CD4-positive, alpha-beta T cell (primary cell): ENCODE results near the gene NEURL3. TPM values are rescaled to one million over a fixed set of nuclear protein-coding genes. Genes with fewer than 3 reads are reported as not detected.

Source experiments
- ATAC-seq: fragments of 200-7000 bp; cut with Tn5 transposase; one replicate; pipeline ENCODE4 v1.10.0; 2022; ENCODE audit warnings: mild to moderate bottlenecking; ENCODE audit not compliant: poor library complexity
- CTCF ChIA-PET: fragments of 350-600 bp; sonication (Branson Sonifier 250); formaldehyde crosslinking; loops from one replicate; lab custom pipeline; 2021; ENCODE audit warnings: antibody characterized with exemption, inconsistent platforms; lab: Charles Lee
- POLR2A ChIA-PET: fragments of 350-600 bp; sonication (Branson Sonifier 250); formaldehyde crosslinking; loops from one replicate; lab custom pipeline; 2021; ENCODE audit warnings: antibody characterized with exemption, inconsistent platforms; lab: Charles Lee
- DNase-seq, 14 experiments: peaks; one replicate each; pipeline ENCODE4 v3.0.0-alpha.2; 2013 to 2020; ENCODE audit warnings: mixed read lengths in 2 of 14
- H3K27ac ChIP-seq, 2 donors: one replicate each; pipeline versions ENCODE4 v1.5.1 to v1.7.0; 2013; ENCODE audit warnings: low read length in 2 of 2, low read depth in 1 of 2, mild to moderate bottlenecking in 1 of 2
- H3K27me3 ChIP-seq, 2 experiments: 1 replicate in 1 of 2; 2 replicates in 1 of 2; pipeline versions ENCODE4 v1.6.1 to v1.7.0; 2013; ENCODE audit warnings: low read length in 2 of 2, control low read depth in 1 of 2, mild to moderate bottlenecking in 1 of 2, moderate library complexity in 1 of 2; ENCODE audit not compliant: insufficient read depth in 2 of 2, control insufficient read depth in 1 of 2
- H3K36me3 ChIP-seq: one replicate; pipeline ENCODE4 v1.6.1; 2013; ENCODE audit warnings: low read length, control low read depth; ENCODE audit not compliant: insufficient read depth
- H3K4me1 ChIP-seq: one replicate; pipeline ENCODE4 v1.6.1; 2013; ENCODE audit warnings: low read length, control low read depth; ENCODE audit not compliant: insufficient read depth
- H3K4me3 ChIP-seq: one replicate; pipeline ENCODE4 v1.5.1; 2013; ENCODE audit warnings: mild to moderate bottlenecking, low read length, moderate library complexity
- H3K9me3 ChIP-seq, 2 experiments: 1 replicate in 1 of 2; 2 replicates in 1 of 2; pipeline versions ENCODE4 v1.6.1 to v1.7.0; 2013; ENCODE audit warnings: low read length in 2 of 2, mild to moderate bottlenecking in 2 of 2, control low read depth in 1 of 2, moderate library complexity in 1 of 2; ENCODE audit not compliant: control insufficient read depth in 1 of 2, insufficient read depth in 1 of 2
- H3K27ac Mint-ChIP-seq: one replicate; pipeline ENCODE4 v1.8.0; 2020; ENCODE audit warnings: mixed read lengths
- H3K27me3 Mint-ChIP-seq: one replicate; pipeline ENCODE4 v1.8.0; 2021; ENCODE audit warnings: mixed read lengths
- H3K36me3 Mint-ChIP-seq: one replicate; pipeline ENCODE4 v1.8.0; 2021; ENCODE audit warnings: low read depth, mixed read lengths
- H3K4me1 Mint-ChIP-seq: one replicate; pipeline ENCODE4 v1.8.0; 2021; ENCODE audit warnings: low read depth, mixed read lengths
- H3K4me3 Mint-ChIP-seq: one replicate; pipeline ENCODE4 v1.8.0; 2020; ENCODE audit warnings: mild to moderate bottlenecking, mixed read lengths
- H3K9me3 Mint-ChIP-seq: one replicate; pipeline ENCODE4 v1.8.0; 2020; ENCODE audit warnings: mixed read lengths
- intact Hi-C, 2 experiments: fragments of 100-400 bp; cut with DNase I in 1 of 2; cut with micrococcal nuclease in 1 of 2; formaldehyde crosslinking; loops; one replicate each; pipeline versions ENCODE4 v1.15.1 to v1.9.0; 2023 to 2025; cut with DNase I, micrococcal nuclease
- total RNA-seq, 174 experiments: library from RNA in 2 of 174; stranded (reverse) in 2 of 174; gene quantifications; one replicate each; pipeline ENCODE4 v1.2.3 and lab custom pipeline; 2021 to 2026
- TF ChIP-seq, protein P1 (sequence below): fragments of 200-600 bp; IDR thresholded peaks from one replicate; pipeline ENCODE4 v1.8.0; 2022; ENCODE audit warnings: antibody characterized with exemption, mild to moderate bottlenecking

The NEURL3 gene
- total RNA-seq, 2 experiments from 2014 or later = not detected

DNA sequence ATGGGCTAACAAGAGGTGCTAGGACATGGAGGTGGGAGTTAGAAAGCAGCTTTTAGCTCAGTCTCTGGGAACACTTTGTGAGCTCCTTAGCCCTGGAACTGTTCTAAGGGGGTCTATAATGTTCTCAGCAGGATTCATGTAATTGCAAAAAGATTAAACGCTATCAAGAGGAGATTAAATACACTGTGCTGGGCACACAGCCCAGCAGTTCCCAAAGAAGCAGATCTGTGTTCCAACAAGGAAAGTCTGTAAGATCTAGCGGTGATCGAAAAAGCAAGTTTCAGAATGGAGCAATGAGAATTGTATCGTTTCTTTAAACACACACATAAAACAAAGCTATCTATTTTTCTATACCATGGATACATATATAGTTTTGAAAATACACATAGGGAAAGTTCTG, 29.0 kb upstream of the NEURL3 start:
- H3K36me3 ChIP-seq = no peaks in the 10 kb centered on the region
- H3K27me3 ChIP-seq = no peaks in the 10 kb centered on the region
- no peak overlapping the region for H3K27ac ChIP-seq
- Mint-ChIP-seq H3K9me3 (no peaks in the 10 kb centered on the region), H3K27ac (peak overlapping the region; percentile 99), H3K27me3 (no peaks in the 10 kb centered on the region), H3K36me3 (peaks cover 24% of the 10 kb centered on the region), H3K4me3 (peak overlapping the region; percentile 67), H3K4me1 (peaks cover 56% of the 10 kb centered on the region)
- H3K9me3 ChIP-seq = no peaks in the 10 kb centered on the region
- no peak for DNase-seq
- ChIA-PET POLR2A (interaction anchor here (0.9 to 7.1 kb wide), 3 partner anchors 6 to 323 kb away, joined by 3 to 180 read pairs (median 3); no protein-coding TSS in a partner anchor), CTCF (interaction anchor here (3.1 kb wide), 1 partner anchor 20 kb away, joined by 24 read pairs; no protein-coding TSS in a partner anchor)
- peaks cover 70% of the 10 kb centered on the region for H3K4me1 ChIP-seq
- TF ChIP-seq, protein P1, sequence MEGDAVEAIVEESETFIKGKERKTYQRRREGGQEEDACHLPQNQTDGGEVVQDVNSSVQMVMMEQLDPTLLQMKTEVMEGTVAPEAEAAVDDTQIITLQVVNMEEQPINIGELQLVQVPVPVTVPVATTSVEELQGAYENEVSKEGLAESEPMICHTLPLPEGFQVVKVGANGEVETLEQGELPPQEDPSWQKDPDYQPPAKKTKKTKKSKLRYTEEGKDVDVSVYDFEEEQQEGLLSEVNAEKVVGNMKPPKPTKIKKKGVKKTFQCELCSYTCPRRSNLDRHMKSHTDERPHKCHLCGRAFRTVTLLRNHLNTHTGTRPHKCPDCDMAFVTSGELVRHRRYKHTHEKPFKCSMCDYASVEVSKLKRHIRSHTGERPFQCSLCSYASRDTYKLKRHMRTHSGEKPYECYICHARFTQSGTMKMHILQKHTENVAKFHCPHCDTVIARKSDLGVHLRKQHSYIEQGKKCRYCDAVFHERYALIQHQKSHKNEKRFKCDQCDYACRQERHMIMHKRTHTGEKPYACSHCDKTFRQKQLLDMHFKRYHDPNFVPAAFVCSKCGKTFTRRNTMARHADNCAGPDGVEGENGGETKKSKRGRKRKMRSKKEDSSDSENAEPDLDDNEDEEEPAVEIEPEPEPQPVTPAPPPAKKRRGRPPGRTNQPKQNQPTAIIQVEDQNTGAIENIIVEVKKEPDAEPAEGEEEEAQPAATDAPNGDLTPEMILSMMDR = no peak
- intact Hi-C loops = loop anchor here in 1 of 2 experiments (5.0 to 10.0 kb wide), 4 partner anchors 203 to 1111 kb away; partner anchors contain the start of genes CIAO1, COX5B, STARD7 and TMEM127
- ATAC-seq = no peak
- no peak overlapping the region for H3K4me3 ChIP-seq

DNA sequence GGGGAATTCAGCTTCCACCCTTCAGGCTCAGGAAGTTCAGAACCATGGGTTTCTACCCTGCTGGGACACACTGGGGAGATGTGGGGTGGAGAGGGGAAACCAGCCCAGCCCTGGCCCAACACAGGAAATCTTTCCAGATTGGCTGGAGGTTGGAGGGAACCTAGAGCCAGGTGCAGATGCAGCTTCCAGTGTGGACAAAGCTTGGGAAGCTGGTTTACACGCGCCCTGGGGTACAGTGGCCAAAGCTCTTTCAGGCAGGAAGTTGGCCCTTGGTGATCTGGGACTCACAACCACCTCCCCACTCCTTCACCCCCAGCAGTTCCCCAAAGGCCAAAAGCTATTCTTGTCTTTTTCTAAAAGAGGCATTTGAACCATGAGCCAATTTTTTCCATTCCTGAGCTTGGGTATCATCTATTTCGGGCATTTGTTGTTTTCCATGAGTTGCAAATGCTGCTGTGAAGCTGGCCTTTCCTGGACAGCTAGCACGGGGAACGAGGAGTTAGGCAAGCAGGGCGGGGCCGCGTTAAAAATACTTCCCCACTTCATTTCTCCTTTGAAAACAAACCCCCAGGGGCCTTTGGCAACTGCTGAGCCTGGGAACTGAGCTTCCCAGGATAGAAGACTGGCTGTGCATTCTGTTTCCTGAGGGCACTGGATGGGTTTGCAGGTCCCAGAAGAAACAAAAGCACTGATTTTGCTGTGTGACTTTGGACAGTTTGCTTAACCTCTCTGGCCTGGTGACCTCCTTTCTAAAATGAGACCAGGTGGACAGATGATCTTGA, 28.3 kb upstream of the NEURL3 start:
- no peak overlapping the region for H3K27ac ChIP-seq
- ATAC-seq = no peak
- CTCF ChIA-PET = interaction anchor here (3.1 kb wide), 1 partner anchor 21 kb away, joined by 24 read pairs; no protein-coding TSS in a partner anchor

More for the DNA sequence above, 28.3 kb upstream of the NEURL3 start:
- peaks cover 70% of the 10 kb centered on the region for H3K4me1 ChIP-seq
- no peak overlapping the region for H3K27ac Mint-ChIP-seq
- intact Hi-C loops = loop anchor here in 1 of 2 experiments (5.0 to 10.0 kb wide), 4 partner anchors 204 to 1111 kb away; partner anchors contain the start of genes CIAO1, COX5B, STARD7 and TMEM127
- peaks cover 17% of the 10 kb centered on the region for H3K36me3 Mint-ChIP-seq
- H3K27me3 ChIP-seq = no peaks in the 10 kb centered on the region
- H3K27me3 Mint-ChIP-seq = no peaks in the 10 kb centered on the region
- DNase-seq = peak in 1 of 14 experiments; percentile 32
- H3K4me3 ChIP-seq = no peak overlapping the region
- no peaks in the 10 kb centered on the region for H3K36me3 ChIP-seq
- H3K9me3 Mint-ChIP-seq = no peaks in the 10 kb centered on the region
- peak overlapping the region; percentile 67 for H3K4me3 Mint-ChIP-seq
- no peaks in the 10 kb centered on the region for H3K9me3 ChIP-seq
- TF ChIP-seq, protein P1 = no peak
- H3K4me1 Mint-ChIP-seq = peaks cover 51% of the 10 kb centered on the region
- POLR2A ChIA-PET = interaction anchor here (0.6 to 1.2 kb wide), 3 partner anchors 68 to 324 kb away, joined by 3 read pairs; no protein-coding TSS in a partner anchor
